ENCODE measurements around the gene RNF225.
"Not testable (repeated sequence)": the region's sequence is repeated elsewhere in the genome, so short reads cannot be mapped to it uniquely, and the experiment has no call there.

Gene RNF225

GRCh38 chr19:58362272-58362994 lies 33.0 kb upstream of the RNF225 start, which contains the start of gene ZNF497:
Gene ZNF497, minus strand, starts transcription at chr19:58362751. Its CDS starts 5,116 bp downstream, at chr19:58357635.
- DNase-seq (ENCODE audit: low read depth) = peak; percentile 72

- no peak for DNase-seq (ENCODE audit: low read depth)
Observed at GRCh38 chr19:58364146-58364545, 31.3 kb upstream of the RNF225 start.

- DNase-seq (ENCODE audit: low read depth) = no peak
Observed at GRCh38 chr19:58366585-58367430, 28.6 kb upstream of the RNF225 start.

- DNase-seq (ENCODE audit: low read depth) = no peak
Observed at GRCh38 chr19:58367698-58368454, 27.6 kb upstream of the RNF225 start.

- no peak for DNase-seq (ENCODE audit: low read depth)
Observed at GRCh38 chr19:58368561-58369360, 26.7 kb upstream of the RNF225 start.

GRCh38 chr19:58372311-58373133 lies 22.9 kb upstream of the RNF225 start:
- no peak for DNase-seq (ENCODE audit: low read depth)

GRCh38 chr19:58374200-58374599 lies 21.3 kb upstream of the RNF225 start:
- no peak for DNase-seq (ENCODE audit: low read depth)

- DNase-seq (ENCODE audit: low read depth) = not testable (repeated sequence)
Observed at GRCh38 chr19:58376724-58377123, 18.7 kb upstream of the RNF225 start.

- no peak for DNase-seq (ENCODE audit: low read depth)
Observed at GRCh38 chr19:58379246-58379645, 16.2 kb upstream of the RNF225 start.

- DNase-seq (ENCODE audit: low read depth) = no peak
Observed at GRCh38 chr19:58380037-58380661, 15.3 kb upstream of the RNF225 start.

- peak; percentile 99 for DNase-seq (ENCODE audit: low read depth)
Observed at GRCh38 chr19:58380662-58381459, 14.6 kb upstream of the RNF225 start, which contains the start of gene ZNF837. Gene ZNF837, minus strand, starts transcription at chr19:58381030. Its CDS starts 11,698 bp downstream, at chr19:58369332.

GRCh38 chr19:58381460-58382212 lies 13.8 kb upstream of the RNF225 start:
- DNase-seq (ENCODE audit: low read depth) = no peak

- no peak for DNase-seq (ENCODE audit: low read depth)
Observed at GRCh38 chr19:58382997-58383603, 12.4 kb upstream of the RNF225 start.

- no peak for DNase-seq (ENCODE audit: low read depth)
Observed at GRCh38 chr19:58385313-58385890, 10.1 kb upstream of the RNF225 start.

- DNase-seq (ENCODE audit: low read depth) = no peak
Observed at GRCh38 chr19:58385891-58386575, 9.4 kb upstream of the RNF225 start.

GRCh38 chr19:58386576-58387337 lies 8.7 kb upstream of the RNF225 start, which contains the start of gene RPS5:
Gene RPS5, plus strand, starts transcription at chr19:58387269. Its CDS starts 869 bp downstream, at chr19:58388138.
- DNase-seq (ENCODE audit: low read depth) = peak; percentile 87
